Measurements from ENCODE around the gene PLCL2. TPM values are rescaled to one million over a fixed set of nuclear protein-coding genes. Genes with fewer than 3 reads are reported as not detected.

Gene PLCL2
- total RNA-seq, 1 donor from 2014 or later = 5.6 TPM

DNA sequence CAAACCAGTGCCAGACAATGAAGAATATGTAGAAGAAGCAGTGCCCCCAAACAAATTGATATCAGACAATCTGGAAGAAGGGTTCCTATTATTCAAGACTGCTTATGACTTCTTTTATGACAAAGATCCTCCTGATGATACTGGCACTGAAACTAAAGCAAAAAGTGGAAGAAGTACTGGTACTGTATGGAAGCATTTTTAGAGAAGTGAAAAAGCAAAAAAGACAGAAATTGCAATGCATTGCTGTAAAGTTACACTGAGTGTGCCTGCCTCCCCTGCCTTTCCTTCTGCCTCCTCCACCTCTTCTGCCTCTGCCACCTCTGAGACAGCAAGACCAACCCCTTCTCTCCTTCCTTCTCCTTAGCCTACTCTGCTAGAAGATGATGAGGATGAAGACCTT lies 167.6 kb downstream of the PLCL2 start:
- intact Hi-C loops (cut with DNase I) = no loop called here
- TF ChIP-seq POLR2A (IDR thresholded peaks at IDR 0.05) (no peak), CTCF (IDR thresholded peaks at IDR 0.05) (no peak), POLR2AphosphoS5 (IDR thresholded peaks at IDR 0.05; ENCODE audit: insufficient read depth in 1 of 2, low read depth in 1 of 2) (no peak)
- Histone ChIP-seq H3K36me3 (no peaks in the 10 kb centered on the region), H3K27me3 (no peaks in the 10 kb centered on the region), H3K9me3 (no peaks in the 10 kb centered on the region), H3K4me1 (no peaks in the 10 kb centered on the region), H3K4me3 (no peak overlapping the region), H3K27ac (no peak overlapping the region)
- no peak for DNase-seq (ENCODE audit: extremely low spot score in 2 of 2)

DNA sequence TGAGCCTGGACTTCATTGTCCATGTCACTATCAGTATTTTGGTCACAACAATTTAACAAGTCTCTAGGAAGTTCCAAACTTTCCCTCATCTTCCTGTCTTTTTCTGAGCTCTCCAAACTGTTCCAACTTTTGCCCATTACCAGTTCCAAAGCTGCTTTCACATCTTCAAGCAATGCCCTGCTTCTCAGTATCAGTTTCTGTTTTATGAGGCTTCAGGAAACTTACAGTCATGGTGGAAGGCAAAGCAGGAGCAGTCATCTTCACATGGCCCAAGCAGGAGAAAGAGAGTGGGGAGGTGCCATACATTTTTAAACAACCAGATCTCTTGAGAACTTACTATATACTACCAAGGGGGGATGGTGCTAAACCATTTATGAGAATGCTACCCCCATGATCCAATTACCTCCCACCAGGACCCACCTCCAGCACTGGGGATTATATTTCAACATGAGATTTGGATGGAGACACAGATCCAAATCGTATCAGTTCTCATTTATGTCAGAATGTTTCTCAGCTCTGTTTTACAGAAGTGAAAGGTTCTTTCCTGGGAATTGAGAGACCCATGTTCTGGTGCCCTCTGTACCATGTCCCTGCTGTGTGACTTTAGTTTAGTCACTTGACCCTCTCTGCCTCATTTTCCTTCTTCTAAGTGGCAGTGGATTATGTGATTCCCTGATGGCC lies 169.7 kb downstream of the PLCL2 start:
- no peaks in the 10 kb centered on the region for H3K4me1 ChIP-seq
- H3K27me3 ChIP-seq = no peaks in the 10 kb centered on the region
- no peak overlapping the region for H3K4me3 ChIP-seq
- TF ChIP-seq POLR2A (IDR thresholded peaks at IDR 0.05) (no peak), CTCF (IDR thresholded peaks at IDR 0.05) (no peak), POLR2AphosphoS5 (IDR thresholded peaks at IDR 0.05; ENCODE audit: insufficient read depth in 1 of 2, low read depth in 1 of 2) (no peak)
- H3K9me3 ChIP-seq = no peaks in the 10 kb centered on the region
- intact Hi-C loops (cut with DNase I) = no loop called here
- DNase-seq (ENCODE audit: extremely low spot score in 2 of 2) = no peak
- H3K36me3 ChIP-seq = no peaks in the 10 kb centered on the region
- no peak overlapping the region for H3K27ac ChIP-seq

DNA sequence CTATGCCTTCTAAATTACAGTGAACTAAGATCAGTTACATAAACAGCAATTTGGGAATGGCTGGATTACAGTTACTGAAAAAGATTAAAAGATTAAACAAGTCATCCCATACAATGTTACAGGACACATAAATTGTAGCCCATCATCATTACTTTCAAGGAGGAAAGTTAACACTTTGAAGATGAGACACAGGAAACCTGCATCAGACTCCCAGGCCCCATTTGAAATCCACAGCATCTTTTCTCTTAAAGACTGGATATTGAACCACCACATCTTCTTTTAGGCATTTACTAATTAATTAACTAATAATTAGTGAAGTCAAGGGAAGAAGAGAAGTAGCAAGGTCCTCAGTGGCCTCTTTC lies 170.2 kb downstream of the PLCL2 start:
- Histone ChIP-seq H3K36me3 (no peaks in the 10 kb centered on the region), H3K27me3 (no peaks in the 10 kb centered on the region), H3K9me3 (no peaks in the 10 kb centered on the region), H3K27ac (no peak overlapping the region), H3K4me1 (no peaks in the 10 kb centered on the region), H3K4me3 (no peak overlapping the region)
- TF ChIP-seq POLR2AphosphoS5 (IDR thresholded peaks at IDR 0.05; ENCODE audit: insufficient read depth in 1 of 2, low read depth in 1 of 2) = no peak
- no peak for TF ChIP-seq CTCF (IDR thresholded peaks at IDR 0.05)
- TF ChIP-seq POLR2A (IDR thresholded peaks at IDR 0.05) = no peak
- no peak for DNase-seq (ENCODE audit: extremely low spot score in 2 of 2)
- intact Hi-C loops (cut with DNase I) = no loop called here

DNA sequence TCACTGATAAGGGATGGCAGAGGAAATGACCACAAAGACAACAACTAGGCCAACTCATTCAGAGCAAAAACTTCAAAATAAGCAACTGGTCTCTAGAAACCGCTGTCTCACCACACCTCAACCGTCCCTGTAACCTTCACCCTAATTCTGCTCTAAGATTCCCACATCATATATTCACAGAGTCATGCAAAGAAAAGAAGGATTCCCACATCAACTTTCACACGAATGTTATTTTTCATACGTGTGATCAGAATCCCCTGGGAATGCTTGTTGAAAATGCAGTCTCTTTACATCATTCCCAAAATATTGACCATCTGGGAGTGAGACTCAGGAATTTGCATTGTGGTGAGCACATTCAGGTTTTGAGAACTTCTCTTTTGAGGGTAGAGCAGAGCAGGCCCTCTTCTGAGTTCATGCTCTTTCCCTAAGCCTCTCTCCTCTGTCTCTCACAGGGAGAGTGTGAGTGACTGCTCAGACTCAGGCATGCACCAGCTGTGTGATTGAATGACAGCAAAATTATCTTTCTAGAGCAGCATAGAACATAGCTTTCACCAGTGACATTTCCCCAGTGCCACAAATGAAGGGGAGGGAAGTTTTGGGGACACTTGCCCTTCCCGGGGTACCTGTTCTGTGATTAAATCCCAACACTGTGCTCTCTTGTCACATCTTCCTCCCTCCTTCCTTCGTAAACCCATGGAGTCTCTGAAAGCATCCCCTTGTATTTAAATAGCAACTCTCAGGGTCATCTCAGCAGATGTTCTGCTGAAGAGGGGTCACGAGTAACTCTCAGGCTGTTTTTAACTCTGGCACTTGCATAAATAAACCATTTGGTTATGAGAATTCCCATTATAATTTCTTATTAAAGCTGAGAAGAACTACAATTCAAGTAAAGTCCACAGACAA lies 170.9 kb downstream of the PLCL2 start:
- H3K36me3 ChIP-seq = no peaks in the 10 kb centered on the region
- no peaks in the 10 kb centered on the region for H3K4me1 ChIP-seq
- intact Hi-C loops (cut with DNase I) = no loop called here
- H3K9me3 ChIP-seq = no peaks in the 10 kb centered on the region
- TF ChIP-seq POLR2AphosphoS5 (IDR thresholded peaks at IDR 0.05; ENCODE audit: insufficient read depth in 1 of 2, low read depth in 1 of 2) (no peak), POLR2A (IDR thresholded peaks at IDR 0.05) (no peak), CTCF (IDR thresholded peaks at IDR 0.05) (no peak)
- DNase-seq (ENCODE audit: extremely low spot score in 2 of 2) = no peak
- no peak overlapping the region for H3K4me3 ChIP-seq
- no peaks in the 10 kb centered on the region for H3K27me3 ChIP-seq
- no peak overlapping the region for H3K27ac ChIP-seq

- intact Hi-C loops (cut with DNase I) = no loop called here
Measured at GRCh38 chr3:17057321-17057720, 172.6 kb downstream of the PLCL2 start.

More at GRCh38 chr3:17057321-17057720, 172.6 kb downstream of the PLCL2 start:
- TF ChIP-seq POLR2A (IDR thresholded peaks at IDR 0.05) = no peak
- TF ChIP-seq POLR2AphosphoS5 (IDR thresholded peaks at IDR 0.05; ENCODE audit: insufficient read depth in 1 of 2, low read depth in 1 of 2) = no peak
- TF ChIP-seq CTCF (IDR thresholded peaks at IDR 0.05) = no peak
- no peaks in the 10 kb centered on the region for H3K4me1 ChIP-seq
- no peak overlapping the region for H3K27ac ChIP-seq
- no peaks in the 10 kb centered on the region for H3K36me3 ChIP-seq
- no peaks in the 10 kb centered on the region for H3K27me3 ChIP-seq
- no peak for DNase-seq (ENCODE audit: extremely low spot score in 2 of 2)
- no peaks in the 10 kb centered on the region for H3K9me3 ChIP-seq
- no peak overlapping the region for H3K4me3 ChIP-seq

Data from vagina (tissue), 2 donors.